Gastrocnemius medialis (tissue), 4 donors: ENCODE measurements around the gene SCAI. TPM values are rescaled to one million over a fixed set of nuclear protein-coding genes. Genes with fewer than 3 reads are reported as not detected.

Experiments
- ATAC-seq, 2 donors: fragments of 150-250 bp; one replicate each; pipeline ENCODE4 v1.9.1; 2016
- DNase-seq, 2 donors: peaks; one replicate each; pipeline ENCODE4 v3.0.0-alpha.2; 2019
- H3K27ac ChIP-seq, 4 donors: fragments of 200-600 bp; sonication (generic); 1 replicate in 1 of 4; 2 replicates in 3 of 4; pipeline ENCODE4 v1.5.1; 2016 to 2018; ENCODE audit warnings: mild to moderate bottlenecking in 2 of 4, moderate library complexity in 1 of 4
- H3K27me3 ChIP-seq, 3 donors: fragments of 200-600 bp; sonication (generic) in 2 of 3; 1 replicate in 1 of 3; 2 replicates in 2 of 3; pipeline versions ENCODE4 v1.5.1 to v1.6.0; 2016 to 2019; ENCODE audit warnings: mild to moderate bottlenecking in 1 of 3, moderate library complexity in 1 of 3
- H3K36me3 ChIP-seq, 2 donors: fragments of 200-600 bp; sonication (generic) in 1 of 2; one replicate each; pipeline ENCODE4 v1.5.1; 2017 to 2018
- H3K4me1 ChIP-seq, 2 donors: fragments of 200-600 bp; sonication (generic) in 1 of 2; one replicate each; pipeline ENCODE4 v1.5.1; 2016 to 2017; ENCODE audit warnings: mild to moderate bottlenecking in 2 of 2
- H3K4me3 ChIP-seq, 4 donors: fragments of 200-600 bp; sonication (generic) in 3 of 4; 1 replicate in 1 of 4; 2 replicates in 3 of 4; pipeline ENCODE4 v1.5.1; 2016 to 2019; ENCODE audit warnings: mild to moderate bottlenecking in 2 of 4
- H3K9me3 ChIP-seq, 3 donors: fragments of 200-600 bp; sonication (generic) in 2 of 3; 1 replicate in 1 of 3; 2 replicates in 2 of 3; pipeline ENCODE4 v1.5.1; 2016 to 2019
- POLR2A ChIP-seq, 2 donors: fragments of 450-650 bp; IDR thresholded peaks; one replicate each; pipeline ENCODE4 v1.6.1; 2017; ENCODE audit warnings: antibody characterized with exemption in 2 of 2, mild to moderate bottlenecking in 2 of 2, moderate library complexity in 2 of 2
- in situ Hi-C, 4 donors: fragments of 200-750 bp; cut with MboI; loops; one replicate each; pipeline versions ENCODE4 v1.15.0 to v1.8.0; 2017; ENCODE audit warnings: low sequenced_read_pairs in 4 of 4
- intact Hi-C: fragments of 100-400 bp; cut with DNase I; formaldehyde crosslinking; loops from one replicate; pipeline ENCODE4 v1.15.1; 2023; ENCODE audit warnings: low total_unique reads
- total RNA-seq, 4 donors: library from RNA; depleted of rRNA; stranded (reverse); fragments of >200 nt; gene quantifications; one replicate each; pipeline versions ENCODE4 v1.1.0 to v1.2.3, GENCODE V29; 2016
- TF ChIP-seq, protein P1 (sequence below), 5 experiments: fragments of 450-650 bp in 3 of 5; fragments of 200-600 bp in 2 of 5; sonication (generic) in 2 of 5; IDR thresholded peaks in 4 of 5; conservative IDR thresholded peaks in 1 of 5; 1 replicate in 4 of 5; 2 replicates in 1 of 5; pipeline ENCODE4 v1.5.1; 2016 to 2019; ENCODE audit warnings: antibody characterized with exemption in 5 of 5, mild to moderate bottlenecking in 3 of 5, moderate library complexity in 3 of 5

Gene SCAI
- total RNA-seq, 4 donors from 2014 or later, result 1.1 to 4.7 (median 3.4) TPM

DNA sequence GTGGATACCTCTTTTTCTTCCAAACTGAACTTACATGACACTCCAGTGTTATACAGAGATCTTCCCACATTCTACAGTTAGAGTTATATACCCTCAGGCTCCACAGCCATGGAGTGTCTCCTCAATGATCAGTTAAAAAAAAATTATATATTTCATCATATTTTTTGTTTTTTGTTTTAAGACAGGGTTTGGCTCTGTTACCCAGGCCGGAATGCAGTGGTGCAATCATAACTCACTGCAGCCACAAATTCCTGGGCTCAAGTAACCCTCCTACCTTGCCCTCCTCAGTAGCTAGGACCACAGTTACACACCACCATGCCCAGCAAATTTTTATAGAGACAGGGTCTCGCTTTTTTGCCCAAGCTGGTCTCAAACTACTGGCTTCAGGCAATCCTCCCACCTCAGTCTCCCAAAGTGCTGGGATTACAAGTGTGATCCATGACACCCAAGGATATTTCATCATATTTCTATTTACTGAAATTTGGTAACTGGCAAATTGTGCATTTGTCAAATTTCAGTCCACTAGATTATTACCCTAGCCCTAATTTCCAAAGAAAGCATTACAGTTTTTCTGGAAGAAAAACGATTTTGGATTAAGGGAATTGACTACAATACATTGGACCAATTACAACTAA lies 18.1 kb upstream of the SCAI start:
- TF ChIP-seq, protein P1, sequence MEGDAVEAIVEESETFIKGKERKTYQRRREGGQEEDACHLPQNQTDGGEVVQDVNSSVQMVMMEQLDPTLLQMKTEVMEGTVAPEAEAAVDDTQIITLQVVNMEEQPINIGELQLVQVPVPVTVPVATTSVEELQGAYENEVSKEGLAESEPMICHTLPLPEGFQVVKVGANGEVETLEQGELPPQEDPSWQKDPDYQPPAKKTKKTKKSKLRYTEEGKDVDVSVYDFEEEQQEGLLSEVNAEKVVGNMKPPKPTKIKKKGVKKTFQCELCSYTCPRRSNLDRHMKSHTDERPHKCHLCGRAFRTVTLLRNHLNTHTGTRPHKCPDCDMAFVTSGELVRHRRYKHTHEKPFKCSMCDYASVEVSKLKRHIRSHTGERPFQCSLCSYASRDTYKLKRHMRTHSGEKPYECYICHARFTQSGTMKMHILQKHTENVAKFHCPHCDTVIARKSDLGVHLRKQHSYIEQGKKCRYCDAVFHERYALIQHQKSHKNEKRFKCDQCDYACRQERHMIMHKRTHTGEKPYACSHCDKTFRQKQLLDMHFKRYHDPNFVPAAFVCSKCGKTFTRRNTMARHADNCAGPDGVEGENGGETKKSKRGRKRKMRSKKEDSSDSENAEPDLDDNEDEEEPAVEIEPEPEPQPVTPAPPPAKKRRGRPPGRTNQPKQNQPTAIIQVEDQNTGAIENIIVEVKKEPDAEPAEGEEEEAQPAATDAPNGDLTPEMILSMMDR (IDR thresholded peaks at IDR 0.05 in 4 of 5, conservative IDR thresholded peaks at IDR 0.05 in 1 of 5), result no peak
- no peak for TF ChIP-seq POLR2A (IDR thresholded peaks at IDR 0.05)

DNA sequence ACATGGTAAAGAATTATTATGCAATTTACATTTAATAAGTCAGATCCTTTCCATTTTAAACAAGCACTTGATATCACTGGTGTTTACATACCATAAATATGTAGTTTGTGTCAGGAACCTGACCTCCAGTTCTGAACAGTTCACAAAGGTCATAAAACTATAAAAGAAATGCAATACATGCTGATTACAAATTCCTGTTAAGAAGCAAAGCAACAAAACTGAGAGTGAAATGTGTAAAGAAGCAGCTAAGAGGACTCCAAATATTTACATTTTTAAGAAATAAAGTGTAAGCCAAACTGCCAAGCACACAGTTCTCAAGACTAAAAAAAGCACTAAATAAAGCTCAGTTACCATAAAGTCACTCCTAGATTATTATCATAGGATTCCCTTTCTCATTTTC lies 17.4 kb upstream of the SCAI start:
- no peak for ATAC-seq
- in situ Hi-C loops, result no loop called here

More for the DNA sequence above, 18.1 kb upstream of the SCAI start:
- H3K27me3 ChIP-seq, result no peaks in the 10 kb centered on the region
- H3K27ac ChIP-seq, result peak overlapping the region; percentile 48 to 72 (median 54)
- intact Hi-C loops (no loop called here), in situ Hi-C loops (no loop called here)
- H3K4me3 ChIP-seq, result no peak overlapping the region
- no peaks in the 10 kb centered on the region for H3K36me3 ChIP-seq
- peaks cover 24 to 26% of the 10 kb centered on the region in 2 donors for H3K4me1 ChIP-seq
- H3K9me3 ChIP-seq, result no peaks in the 10 kb centered on the region
- ATAC-seq, result peak; percentile 45 to 49
- DNase-seq, result no peak

DNA sequence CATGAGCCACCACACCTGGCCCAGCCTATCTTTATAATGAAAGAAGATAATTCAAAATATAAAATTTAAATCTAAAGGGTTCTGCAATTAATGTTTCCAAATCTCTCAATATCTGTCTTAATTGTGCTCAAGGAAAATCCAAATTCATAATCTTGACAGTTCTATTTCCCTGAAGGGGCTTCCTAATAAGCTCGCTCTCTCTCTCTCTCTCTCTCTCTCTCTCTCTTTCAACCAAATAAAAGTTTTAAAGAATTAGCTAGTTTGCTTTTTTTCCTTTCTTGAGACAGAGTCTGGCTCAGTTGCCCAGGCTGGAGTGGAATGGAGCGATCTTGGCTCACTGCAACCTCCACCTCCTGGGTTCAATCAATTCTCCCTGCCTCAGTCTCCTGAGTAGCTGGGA lies 13.2 kb upstream of the SCAI start:
- Histone ChIP-seq H3K4me3 (no peak overlapping the region), H3K4me1 (peaks cover 23 to 27% of the 10 kb centered on the region in 2 donors), H3K27ac (no peak overlapping the region), H3K9me3 (no peaks in the 10 kb centered on the region), H3K27me3 (no peaks in the 10 kb centered on the region), H3K36me3 (peaks cover 0 to 22% of the 10 kb centered on the region in 2 donors)
- no peak for DNase-seq
- ATAC-seq, result no peak
- intact Hi-C loops (no loop called here), in situ Hi-C loops (no loop called here)
- TF ChIP-seq, protein P1 (IDR thresholded peaks at IDR 0.05 in 4 of 5, conservative IDR thresholded peaks at IDR 0.05 in 1 of 5), result no peak
- TF ChIP-seq POLR2A (IDR thresholded peaks at IDR 0.05), result no peak

More for the DNA sequence above, 17.4 kb upstream of the SCAI start:
- no peak for TF ChIP-seq POLR2A (IDR thresholded peaks at IDR 0.05)
- TF ChIP-seq, protein P1 (IDR thresholded peaks at IDR 0.05 in 4 of 5, conservative IDR thresholded peaks at IDR 0.05 in 1 of 5), result no peak
- H3K4me3 ChIP-seq, result no peak overlapping the region
- peaks cover 20 to 21% of the 10 kb centered on the region in 2 donors for H3K4me1 ChIP-seq
- intact Hi-C loops, result no loop called here
- H3K36me3 ChIP-seq, result no peaks in the 10 kb centered on the region
- H3K27me3 ChIP-seq, result no peaks in the 10 kb centered on the region
- no peak for DNase-seq
- no peaks in the 10 kb centered on the region for H3K9me3 ChIP-seq
- H3K27ac ChIP-seq, result peak overlapping the region; percentile 48 to 72 (median 54)

DNA sequence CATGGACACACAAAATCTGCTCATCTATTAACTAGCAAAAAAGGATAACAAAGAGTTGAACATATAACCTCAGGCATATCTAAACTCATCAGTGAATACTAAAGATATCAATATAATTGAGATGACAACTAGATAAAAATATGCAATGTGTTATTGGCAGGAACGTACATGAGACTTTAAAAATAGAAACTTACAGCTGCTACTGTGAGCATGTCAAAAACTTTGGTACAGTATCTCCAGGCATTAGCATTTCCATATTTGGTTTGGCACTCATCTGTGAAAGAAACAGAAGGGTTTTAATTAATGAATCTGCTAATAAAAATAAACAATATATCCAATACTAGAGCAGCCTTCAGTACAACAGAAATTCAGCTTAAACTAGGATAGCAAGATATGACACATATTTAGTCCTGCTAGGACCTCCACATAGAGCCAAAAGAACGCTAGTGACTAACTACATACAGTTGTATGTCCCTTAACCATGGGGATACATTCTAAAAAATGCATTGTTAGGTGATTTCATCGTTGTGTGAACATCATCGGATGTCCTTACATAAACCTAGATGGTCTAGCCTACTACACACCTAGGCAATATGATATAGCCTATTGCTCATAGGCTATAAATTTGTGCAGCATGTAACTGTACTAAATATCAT lies 10.5 kb upstream of the SCAI start:
- H3K36me3 ChIP-seq, result peaks cover 0 to 48% of the 10 kb centered on the region in 2 donors
- TF ChIP-seq POLR2A (IDR thresholded peaks at IDR 0.05), result no peak
- TF ChIP-seq, protein P1 (IDR thresholded peaks at IDR 0.05 in 4 of 5, conservative IDR thresholded peaks at IDR 0.05 in 1 of 5), result no peak

More for the DNA sequence above, 10.5 kb upstream of the SCAI start:
- H3K4me3 ChIP-seq, result no peak overlapping the region
- ATAC-seq, result peak in 1 of 2 donors; percentile 43
- no peaks in the 10 kb centered on the region for H3K9me3 ChIP-seq
- peaks cover 12 to 14% of the 10 kb centered on the region in 2 donors for H3K4me1 ChIP-seq
- H3K27ac ChIP-seq, result peak overlapping the region; percentile 13 to 26 (median 18)
- in situ Hi-C loops (no loop called here), intact Hi-C loops (no loop called here)
- DNase-seq, result no peak
- no peaks in the 10 kb centered on the region for H3K27me3 ChIP-seq
